HG03460 (cell line): ENCODE data around the gene SEZ6L2.
"Not testable (repeated sequence)": the region's sequence is repeated elsewhere in the genome, so short reads cannot be mapped to it uniquely, and the experiment has no call there.

ENCODE experiments used
- ATAC-seq: cut with Tn5 transposase; IDR thresholded peaks from one replicate; pipeline ENCODE4 v1.9.1; 2021; ENCODE audit not compliant: unreplicated experiment

The SEZ6L2 gene

DNA sequence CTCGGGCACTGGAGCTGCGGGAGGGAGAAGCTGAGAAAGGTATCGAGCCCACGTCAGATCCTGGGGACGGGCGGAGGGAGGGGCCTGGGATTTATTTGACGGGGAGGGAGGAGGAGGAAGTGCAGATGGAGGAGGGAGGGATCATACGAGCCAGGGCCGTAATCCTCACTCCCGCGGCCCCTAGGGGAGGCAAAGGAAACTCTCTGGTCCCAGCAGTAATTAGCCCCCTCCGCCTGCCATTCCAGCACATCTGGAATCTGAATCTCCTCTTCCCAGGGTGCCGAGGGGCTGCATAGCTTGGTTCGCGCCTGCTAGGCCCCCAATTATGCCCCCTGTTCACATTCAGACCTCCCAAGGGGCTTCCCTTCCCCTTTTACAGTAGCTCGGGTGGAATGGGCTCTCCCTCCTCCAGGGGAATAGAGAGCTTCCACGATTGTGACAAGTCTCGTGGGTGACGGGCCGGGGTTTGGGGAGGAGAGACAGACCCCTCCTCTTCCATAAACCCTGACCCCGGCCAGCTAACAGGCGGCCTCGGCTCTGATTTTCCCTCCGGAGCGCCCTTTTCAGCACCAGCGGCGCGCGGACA is at the start of gene SEZ6L2:
Gene SEZ6L2 (minus strand): TSS at position 35 of the 586 bp plus-strand sequence. CDS start 531 bp downstream, outside the sequence.
- no peak for ATAC-seq

DNA sequence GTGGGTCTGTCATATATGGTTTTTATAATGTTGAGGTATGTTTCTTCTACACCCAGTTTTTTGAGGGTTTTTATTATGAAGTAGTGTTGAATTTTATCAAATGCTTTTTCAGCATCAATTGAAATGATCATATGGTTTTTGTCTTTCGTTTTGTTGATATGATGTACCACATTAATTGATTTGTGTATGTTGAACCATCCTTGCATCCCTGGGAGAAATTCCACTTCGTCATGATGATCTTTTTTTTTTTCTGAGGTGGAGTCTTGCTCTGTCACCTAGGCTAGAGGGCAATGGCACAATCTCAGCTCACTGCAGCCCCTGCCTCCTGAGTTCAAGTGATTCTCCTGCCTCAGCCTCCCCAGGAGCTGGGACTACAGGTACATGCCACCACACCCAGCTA is 48.5 kb upstream of the SEZ6L2 start:
- ATAC-seq: no peak

DNA sequence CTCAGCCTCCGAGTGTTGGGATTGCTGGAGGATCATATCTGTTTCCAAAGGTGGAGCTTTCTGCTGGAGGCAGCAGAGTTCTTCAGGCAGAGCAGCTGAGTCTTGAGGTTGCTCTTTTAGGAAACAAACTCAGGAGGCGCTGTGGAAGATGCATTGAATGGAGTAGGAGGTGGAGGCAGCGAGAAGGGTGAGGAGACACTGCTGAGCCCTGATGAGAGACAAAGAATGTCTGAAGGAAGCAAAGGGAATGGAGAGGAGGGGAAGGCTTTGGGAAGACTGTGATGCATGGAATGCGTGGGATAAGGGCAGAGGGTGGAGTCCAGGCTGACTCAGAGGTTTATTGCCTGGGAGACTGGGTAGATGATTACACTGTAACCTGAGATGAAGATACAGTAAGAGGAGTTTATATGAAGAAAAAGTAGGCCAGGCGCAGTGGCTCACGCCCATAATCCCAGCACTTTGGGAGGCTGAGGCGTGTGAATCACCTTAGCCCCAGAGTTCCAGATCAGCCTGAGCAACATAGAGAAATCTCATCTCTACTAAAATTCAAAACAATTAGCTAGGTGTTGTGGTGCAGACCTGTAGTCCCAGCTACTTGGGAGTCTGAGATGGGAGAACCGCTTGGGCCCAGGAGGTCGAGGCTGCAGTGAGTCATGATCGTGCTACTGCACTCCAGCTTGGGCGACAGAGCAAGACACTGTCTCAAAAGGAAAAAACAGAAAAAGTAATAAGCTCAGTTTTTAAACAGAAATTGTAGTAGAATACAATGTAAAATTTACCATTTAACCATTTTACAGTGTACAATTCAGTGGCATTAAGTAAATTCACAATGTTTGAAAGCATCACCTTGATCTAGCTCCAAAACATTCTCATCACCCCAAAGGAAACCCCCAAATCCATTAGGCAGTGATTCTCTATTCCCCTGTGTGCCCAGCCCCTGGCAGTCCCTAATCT is 44.8 kb upstream of the SEZ6L2 start:
- ATAC-seq: no peak

DNA sequence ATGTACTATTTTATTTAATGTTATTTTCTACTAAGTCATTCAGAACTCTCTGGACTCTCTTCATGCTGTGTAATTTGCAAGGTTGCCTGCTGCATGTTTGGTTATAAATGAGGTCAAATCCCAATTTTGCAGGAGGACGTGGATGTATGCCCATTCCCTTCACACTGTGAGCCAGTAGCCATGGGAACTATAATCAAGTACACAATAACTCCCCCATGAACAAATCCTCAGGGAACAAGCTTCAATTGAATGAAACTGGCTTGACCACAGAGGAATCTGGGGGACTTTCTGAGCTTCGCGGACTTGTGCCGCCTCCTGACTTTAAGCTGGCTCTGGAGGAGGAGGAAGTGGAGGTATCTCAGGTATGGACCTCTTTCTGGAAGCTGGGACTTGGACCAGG is 41.3 kb upstream of the SEZ6L2 start:
- ATAC-seq: no peak

DNA sequence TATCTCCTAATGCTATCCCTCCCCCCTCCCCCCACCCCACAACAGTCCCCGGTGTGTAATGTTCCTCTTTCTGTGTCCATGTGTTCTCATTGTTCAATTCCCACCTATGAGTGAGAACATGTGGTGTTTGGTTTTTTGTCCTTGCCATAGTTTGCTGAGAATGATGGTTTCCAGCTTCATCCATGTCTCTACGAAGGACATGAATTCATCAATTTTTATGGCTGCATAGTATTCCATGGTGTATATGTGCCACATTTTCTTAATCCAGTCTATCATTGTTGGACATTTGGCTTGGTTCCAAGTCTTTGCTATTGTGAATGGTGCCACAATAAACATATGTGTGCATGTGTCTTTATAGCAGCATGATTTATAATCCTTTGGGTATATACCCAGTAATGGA is 32.4 kb upstream of the SEZ6L2 start:
- ATAC-seq: not testable (repeated sequence)

DNA sequence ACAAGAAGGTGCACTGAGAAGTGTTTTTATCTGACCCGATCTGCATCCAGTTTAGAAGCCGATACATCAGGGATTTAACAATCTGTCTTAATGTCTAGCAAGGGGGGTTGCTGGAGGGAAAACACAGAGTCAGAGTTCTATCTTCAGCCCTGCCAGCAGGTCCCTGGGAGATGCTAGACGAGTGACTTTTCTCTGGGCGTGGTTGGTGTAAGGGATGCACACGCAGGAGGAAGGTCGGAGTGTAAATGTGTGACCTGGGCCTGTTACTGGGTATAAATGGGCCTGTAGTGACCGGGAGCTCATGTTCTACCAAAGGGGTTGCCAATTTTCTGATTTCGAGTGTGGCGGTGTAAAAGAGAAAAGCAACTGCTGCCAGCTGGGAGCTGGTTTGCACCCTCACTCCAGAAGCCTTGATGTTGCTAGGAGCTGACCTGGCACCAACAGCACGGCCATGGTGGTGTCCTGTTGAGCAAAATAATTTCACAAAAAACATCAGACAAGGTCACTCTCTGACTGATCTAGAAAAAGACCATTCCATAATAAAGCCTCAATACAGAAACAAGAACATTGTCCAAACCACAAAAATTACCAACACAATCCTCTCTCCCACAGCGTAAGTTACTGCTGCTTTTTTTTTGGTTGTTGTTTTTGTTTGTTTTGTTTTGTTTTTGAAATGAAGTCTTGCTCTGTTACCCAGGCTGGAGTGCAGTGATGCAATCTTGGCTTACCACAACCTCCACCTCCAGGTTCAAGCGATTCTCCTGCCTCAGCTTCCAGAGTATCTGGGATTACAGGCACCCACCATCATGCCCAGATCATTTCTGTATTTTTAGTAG is 27.9 kb upstream of the SEZ6L2 start:
- no peak for ATAC-seq

DNA sequence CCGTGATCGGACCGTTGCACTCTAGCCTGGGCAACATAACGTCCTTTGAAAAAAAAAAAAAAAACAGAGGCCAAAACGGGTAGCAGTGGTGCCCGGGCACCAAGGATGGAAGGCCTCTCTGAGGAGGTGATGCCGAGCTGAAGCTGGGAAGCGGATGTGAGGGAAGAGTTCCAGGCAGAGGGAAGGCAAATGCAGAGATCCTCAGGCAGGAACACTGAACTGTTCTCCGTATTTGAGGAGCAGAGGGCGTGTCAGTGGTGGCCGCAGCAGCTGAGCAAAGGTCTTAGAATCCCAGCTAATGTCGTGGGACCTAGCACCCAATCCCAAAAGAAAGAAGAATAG is 27.3 kb upstream of the SEZ6L2 start:
- ATAC-seq: no peak

DNA sequence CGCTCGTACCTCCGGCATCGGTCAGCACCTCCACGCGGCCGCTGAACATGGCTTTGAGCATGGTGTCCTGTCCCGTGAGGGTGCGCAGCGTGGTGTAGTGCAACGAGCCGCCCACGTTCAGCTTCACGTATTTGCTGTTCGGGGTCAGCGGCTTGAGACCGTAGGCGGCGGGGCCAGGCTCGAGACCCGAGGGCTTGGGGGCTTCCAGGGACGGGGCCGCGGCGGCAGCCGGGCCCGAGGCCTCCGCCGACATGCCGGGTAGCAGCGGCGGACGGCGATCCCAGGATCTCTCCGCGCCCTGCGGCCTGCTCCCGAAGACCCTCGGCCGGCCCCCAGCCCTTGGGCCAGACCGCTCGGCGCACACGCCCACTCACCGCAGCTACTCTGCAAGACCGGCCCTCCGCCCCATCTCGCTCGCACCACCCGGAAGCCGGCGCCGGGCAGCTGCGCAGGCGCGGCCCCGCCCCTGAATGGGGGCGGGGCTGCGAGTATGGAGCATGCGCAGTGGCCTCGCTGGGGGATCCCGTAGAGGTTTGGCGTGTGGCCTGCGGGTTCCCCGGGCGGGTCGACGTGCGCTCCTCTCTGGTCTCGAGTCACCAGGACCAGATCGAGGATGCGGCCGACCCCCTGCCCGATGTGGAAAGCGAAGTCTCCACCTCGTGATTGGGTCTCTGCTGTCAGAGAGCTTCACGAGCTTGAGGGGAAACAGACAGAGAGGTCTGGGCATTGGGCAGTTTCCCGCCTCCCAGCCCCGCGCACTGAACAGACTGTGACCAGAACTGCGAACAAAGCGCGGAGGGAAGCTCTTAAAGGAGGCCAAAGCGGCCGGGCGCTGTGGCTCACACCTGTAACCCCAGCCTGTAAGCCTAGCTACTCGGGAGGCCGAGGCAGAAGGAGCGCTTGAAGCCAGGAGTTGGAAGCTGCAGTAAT is 26.7 kb upstream of the SEZ6L2 start, which contains the start of gene KCTD13:
Gene KCTD13 (minus strand): TSS at position 446 of the 930 bp plus-strand sequence. CDS start 193 bp downstream, at position 253.
- peak; percentile 74 for ATAC-seq

DNA sequence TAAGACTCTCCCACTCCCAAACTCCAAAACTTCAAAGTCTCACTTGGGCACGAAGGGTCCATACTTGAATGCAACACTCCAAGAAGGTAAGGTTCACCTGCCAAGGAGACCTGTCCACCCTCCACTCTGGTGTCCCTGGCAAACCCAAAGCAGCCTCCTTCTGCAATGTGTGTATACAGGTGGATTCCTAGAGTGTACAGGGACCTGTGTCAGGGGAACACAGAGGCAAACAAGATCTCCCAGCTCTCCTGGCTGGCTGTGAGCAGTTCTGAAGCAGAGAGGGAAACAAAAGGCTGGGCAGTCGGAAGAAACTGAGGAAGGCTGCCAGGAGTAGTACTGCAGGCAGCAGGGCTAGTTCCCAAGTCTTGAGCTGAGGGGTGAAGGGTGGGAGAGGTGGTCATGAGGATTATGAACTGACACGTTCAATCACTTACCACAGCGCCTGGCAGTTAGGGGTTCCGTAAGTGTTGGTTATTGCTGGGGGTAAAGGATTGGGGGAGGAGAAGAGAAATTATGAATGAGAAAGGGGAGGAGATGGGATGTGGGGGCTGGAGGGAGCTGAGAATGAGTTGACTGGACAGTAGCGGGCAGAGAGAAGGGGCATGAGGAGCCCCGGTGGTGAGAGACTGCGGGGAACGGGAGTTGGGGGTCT is 25.9 kb upstream of the SEZ6L2 start:
- ATAC-seq: no peak

DNA sequence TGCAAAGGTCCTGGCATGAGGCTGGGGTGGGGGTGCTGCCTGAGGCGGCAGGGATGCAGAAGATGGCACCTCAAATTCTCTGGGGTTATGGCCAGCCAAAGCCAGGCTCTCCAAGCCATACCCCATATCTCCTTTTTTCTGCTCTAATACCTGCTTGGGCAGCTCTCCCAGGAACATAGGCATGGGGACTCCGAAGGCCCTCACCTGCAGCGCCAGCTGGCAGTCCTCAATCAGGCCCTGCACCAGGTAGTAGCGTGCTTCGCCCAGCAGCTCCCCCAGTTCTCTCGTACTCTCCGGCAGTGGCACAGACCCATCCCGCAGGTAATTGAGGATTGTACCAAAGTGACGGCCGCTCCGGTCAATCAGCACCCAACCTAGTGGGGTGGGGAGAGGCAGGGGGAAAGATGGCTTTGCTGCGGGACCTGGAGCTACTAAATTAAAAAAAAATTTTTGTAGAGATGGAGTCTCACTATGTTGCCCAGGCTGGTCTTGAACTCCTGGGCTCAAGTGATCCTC is 23.7 kb upstream of the SEZ6L2 start:
- ATAC-seq: no peak

DNA sequence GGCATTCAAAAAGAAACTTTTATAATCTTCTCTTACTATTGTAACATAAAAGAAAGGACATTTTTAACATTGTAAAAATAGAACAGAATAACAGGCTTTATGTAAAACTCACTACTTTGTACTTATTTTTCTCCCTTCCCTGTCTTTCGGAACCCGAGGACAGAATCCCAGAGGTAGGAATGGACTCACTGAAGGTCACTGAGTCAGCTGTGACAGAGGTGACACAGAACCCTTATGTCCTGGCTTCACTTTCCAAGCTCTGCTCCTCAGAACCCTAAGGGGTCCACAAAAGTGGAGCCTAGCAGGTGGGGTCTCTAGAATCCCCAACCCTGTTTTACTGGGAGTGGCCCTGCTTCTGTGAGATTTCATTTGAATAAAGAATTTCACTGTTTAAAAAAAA is 23.0 kb upstream of the SEZ6L2 start:
- ATAC-seq: no peak

DNA sequence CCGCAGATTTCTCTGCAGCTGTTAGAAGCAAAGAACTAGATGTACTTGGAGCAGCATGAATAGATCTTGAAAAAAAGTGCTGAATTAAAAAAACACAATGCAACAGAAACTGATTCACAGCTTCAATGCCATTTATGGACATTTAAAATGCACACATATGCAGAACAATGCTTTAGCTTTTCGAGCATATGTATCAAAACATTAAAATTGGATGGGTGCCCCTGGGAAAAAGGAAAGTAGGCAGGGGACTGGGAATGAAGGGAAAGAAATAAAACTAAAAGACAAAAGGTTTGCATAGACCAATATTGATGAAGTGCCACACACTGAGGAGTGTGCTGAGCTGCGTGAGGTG is 21.7 kb upstream of the SEZ6L2 start:
- ATAC-seq: no peak

DNA sequence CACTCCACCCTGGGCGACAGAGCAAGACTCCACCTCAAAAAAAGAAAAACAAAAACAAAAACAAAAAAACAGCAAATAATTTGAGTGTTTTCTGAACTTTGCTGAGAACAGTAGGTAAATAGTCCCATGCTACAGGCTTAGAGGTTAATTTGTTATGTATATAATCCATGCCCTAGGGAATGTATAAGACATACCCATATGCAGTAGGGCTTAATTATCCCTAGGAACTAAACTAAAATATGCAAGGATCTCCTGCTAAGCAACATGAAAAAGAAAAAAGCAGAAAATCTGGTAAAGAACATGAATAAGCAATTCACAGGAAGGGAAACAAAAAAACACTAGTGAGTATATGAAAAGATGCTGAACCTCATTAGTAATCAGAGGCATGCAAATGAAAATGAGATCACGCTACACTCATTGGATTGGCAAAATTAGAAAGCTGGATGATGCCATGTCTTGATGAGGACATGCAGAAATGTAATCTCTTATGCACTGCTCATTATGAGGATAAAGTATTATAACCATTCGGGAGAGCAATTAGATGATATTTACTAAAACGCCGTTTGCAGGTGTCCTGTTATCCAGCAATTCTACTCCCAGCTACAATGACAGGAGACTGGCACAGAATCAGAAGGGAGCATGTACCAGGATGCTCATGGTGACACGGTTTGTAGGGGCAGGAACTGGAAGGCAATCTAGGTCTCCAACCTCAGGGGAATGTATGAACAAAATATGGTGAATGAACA is 21.1 kb upstream of the SEZ6L2 start:
- no peak for ATAC-seq

DNA sequence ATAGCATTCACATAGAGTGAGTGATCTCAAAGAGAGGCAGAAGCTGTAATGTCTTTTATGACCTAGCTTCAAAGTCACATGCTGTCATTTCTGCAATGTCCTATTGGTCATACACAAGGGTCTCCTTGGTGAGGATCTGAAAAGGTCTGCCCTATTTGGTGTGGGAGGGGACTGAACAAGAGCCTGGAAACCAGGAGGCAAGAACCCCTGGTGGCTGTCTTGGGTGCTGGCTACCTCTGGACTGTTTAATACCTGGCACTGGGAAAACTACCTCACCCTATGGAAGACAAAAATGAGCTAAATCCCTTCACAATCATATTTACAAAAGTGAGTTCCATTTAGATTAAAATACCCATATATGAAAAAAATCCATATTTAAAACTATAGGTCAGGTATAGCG is 17.6 kb upstream of the SEZ6L2 start:
- no peak for ATAC-seq

DNA sequence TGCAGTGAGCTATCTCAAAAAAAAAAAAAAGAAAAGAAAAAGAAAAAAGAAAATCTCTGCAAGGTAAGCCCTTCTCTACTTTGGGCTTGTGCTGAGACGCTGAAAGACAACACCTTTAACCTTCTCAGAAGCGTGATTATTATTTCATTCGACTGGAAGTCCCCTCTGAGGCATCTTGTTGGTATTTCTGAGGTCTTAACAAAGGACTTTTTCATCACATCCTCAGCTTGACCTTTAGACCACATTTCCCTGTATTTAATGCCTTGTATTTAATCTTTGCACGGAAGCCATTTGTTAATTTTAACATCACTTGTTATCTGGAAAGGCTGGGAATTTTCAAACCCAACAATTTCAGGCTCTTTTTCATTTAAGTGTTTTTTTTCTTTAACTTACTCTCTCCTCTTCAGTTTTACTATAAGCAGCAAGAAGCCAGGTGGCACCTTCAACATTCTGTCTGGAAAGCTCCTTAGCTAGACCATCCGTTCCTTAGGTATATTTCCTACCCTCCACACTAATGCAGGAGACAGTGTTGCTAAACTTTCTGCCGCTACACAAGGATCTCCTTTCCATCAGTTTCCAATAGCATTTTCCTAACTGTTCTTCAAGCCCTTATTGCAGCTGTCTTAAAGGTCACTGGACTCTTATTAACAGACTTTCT is 16.4 kb upstream of the SEZ6L2 start:
- no peak for ATAC-seq

DNA sequence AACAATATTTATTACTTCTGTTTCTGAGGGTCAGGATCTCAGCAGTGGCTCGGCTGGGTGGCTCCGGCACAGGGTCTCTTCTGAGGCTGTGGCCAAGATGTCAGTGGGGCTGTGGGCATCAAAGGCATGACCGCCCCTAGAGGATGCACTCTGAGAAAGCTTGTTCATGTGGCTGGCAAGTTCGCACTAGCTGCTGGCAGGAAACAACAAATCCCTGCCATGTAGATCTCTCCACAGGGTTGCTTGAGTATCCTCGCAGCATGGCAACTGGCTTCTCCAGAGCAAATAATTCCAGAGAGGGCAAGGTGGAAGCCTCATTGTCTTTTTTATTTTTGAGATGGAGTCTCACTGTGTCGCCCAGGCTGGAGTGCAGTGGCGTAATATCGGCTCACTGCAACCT is 14.2 kb upstream of the SEZ6L2 start:
- ATAC-seq: no peak

DNA sequence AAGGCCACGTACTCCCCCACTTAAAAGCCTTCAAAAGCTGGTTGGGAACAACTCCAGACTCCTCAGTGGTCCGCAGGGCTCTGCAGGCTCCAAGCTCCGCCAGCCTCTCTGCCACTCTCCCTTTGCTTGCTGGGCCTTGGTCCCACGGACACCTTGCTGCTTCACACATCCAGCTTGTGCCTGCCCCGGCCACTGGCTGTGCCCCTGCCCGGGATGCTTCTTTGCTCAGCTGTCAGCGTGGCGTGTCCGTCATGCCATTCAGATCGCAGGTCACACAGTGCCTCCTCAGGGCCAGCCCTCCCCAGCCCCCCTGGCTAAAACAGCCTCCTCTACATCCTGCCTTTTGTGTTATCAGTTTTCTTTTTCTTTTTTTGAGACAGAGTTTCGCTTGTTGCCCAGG is 12.7 kb upstream of the SEZ6L2 start:
- ATAC-seq: no peak

DNA sequence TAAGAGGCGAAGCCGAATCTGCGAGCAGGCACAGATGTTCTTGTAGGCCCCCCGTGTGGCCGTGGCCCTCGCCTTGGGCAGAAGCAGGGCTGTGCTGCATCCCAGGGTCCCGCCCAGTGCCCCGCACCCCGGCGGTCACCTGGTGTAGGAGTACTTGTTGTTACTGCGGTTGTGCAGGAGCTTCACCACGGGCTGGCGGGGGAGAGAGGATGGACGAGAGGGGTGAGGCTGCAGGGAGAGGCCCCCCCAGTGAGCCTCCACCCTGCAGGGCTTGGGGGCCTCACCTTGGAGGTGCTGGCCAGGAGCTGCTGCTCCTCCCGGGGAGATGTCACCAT is 12.3 kb upstream of the SEZ6L2 start:
- ATAC-seq: no peak
